ENCODE results near the gene GNB3. TPM values are rescaled to one million over a fixed set of nuclear protein-coding genes. Genes with fewer than 3 reads are reported as not detected.

Gene GNB3
- total RNA-seq, 1 experiment from 2014 or later, result 8.7 TPM

GRCh38 chr12:6837370-6838060 is 3.2 kb upstream of the GNB3 start (continued):
- TF ChIP-seq TCF7L2 (IDR thresholded peaks at IDR 0.05; ENCODE audit: borderline replicate concordance, extremely low read depth, insufficient read depth, insufficient read length), result no peak
- TF ChIP-seq RAD21 (IDR thresholded peaks at IDR 0.05; ENCODE audit: low read depth), result no peak
- TF ChIP-seq FOSL1 (IDR thresholded peaks at IDR 0.05; ENCODE audit: low read depth), result no peak
- TF ChIP-seq CEBPB (IDR thresholded peaks at IDR 0.05; ENCODE audit: low read depth), result no peak
- no peak for TF ChIP-seq ELF1 (IDR thresholded peaks at IDR 0.05; ENCODE audit: borderline replicate concordance, low read depth)
- no peak for TF ChIP-seq CBX3 (IDR thresholded peaks at IDR 0.05; ENCODE audit: low read depth)

GRCh38 chr12:6838854-6839253 is 1.9 kb upstream of the GNB3 start:
- ATAC-seq, result no peak
- H3K9me2 ChIP-seq (ENCODE audit: insufficient read depth), result no peaks in the 10 kb centered on the region
- H4K20me1 ChIP-seq (ENCODE audit: insufficient read depth), result no peaks in the 10 kb centered on the region
- CTCF ChIA-PET, result interaction anchor here (1.2 kb wide), 1 partner anchor 33 kb away, joined by 4 read pairs; no protein-coding TSS in a partner anchor
- H3K27me3 ChIP-seq (ENCODE audit: insufficient read depth, low read length), result no peaks in the 10 kb centered on the region
- BruUV-seq (replicated peaks), result no TSS peak
- no peak for DNase-seq (ENCODE audit: low read depth, low spot score)
- no peak overlapping the region for H3K27ac ChIP-seq (ENCODE audit: low read depth, low read length)
- POLR2A ChIA-PET, result interaction anchor here (4.4 kb wide), 1 partner anchor 13 kb away, joined by 19 read pairs; the partner anchor contains the start of genes CDCA3 and USP5
- intact Hi-C loops (cut with micrococcal nuclease), result no loop called here
- H3K4me2 ChIP-seq (ENCODE audit: low read length), result no peak overlapping the region
- no peak overlapping the region for H3K4me3 ChIP-seq (replicated peaks in 1 of 2; ENCODE audit: low read depth in 1 of 2, low read length in 2 of 2)
- RAD21 ChIA-PET (ENCODE audit: low non-redundant PET in 1 of 2, low total read pairs in 2 of 2, uncharacterized antibody in 2 of 2, unreplicated experiment in 2 of 2), result no interaction called here
- peaks cover 7 to 8% of the 10 kb centered on the region in 2 experiments; a peak in 2 of 4 replicates for H3K36me3 ChIP-seq (ENCODE audit: control insufficient read depth in 1 of 2, insufficient read depth in 2 of 2, low read length in 2 of 2)
- H2AFZ ChIP-seq (ENCODE audit: low read depth, low read length, poor library complexity, severe bottlenecking), result no peak overlapping the region
- no peaks in the 10 kb centered on the region for H3K9me3 ChIP-seq (ENCODE audit: control insufficient read depth in 1 of 2, insufficient read depth in 1 of 2, low read depth in 1 of 2, low read length in 2 of 2)
- peaks cover 0 to 15% of the 10 kb centered on the region in 2 experiments; a peak in 2 of 4 replicates for H3K4me1 ChIP-seq (ENCODE audit: control insufficient read depth in 1 of 2, insufficient read depth in 2 of 2, low read length in 2 of 2)
- TF ChIP-seq POLR2A (IDR thresholded peaks at IDR 0.05; ENCODE audit: borderline replicate concordance, extremely low read depth, insufficient read depth, insufficient read length), result no peak
- TF ChIP-seq MAX (IDR thresholded peaks at IDR 0.05), result no peak
- no peak for TF ChIP-seq CBX3 (IDR thresholded peaks at IDR 0.05; ENCODE audit: low read depth)
- no peaks in the 10 kb centered on the region for H3K79me2 ChIP-seq (ENCODE audit: insufficient read depth, low read length)
- no peak overlapping the region for H3K9ac ChIP-seq (ENCODE audit: low read length)

All from HCT116 (cell line).